HUES6 (cell line): ENCODE measurements around the gene STYX.

Source experiments
- H3K27ac ChIP-seq: 2 replicates; pipeline ENCODE4 v1.7.0; 2013; ENCODE audit warnings: low read depth, mild to moderate bottlenecking, low read length, inconsistent platforms
- H3K27me3 ChIP-seq: 2 replicates; pipeline ENCODE4 v1.6.1; 2013; ENCODE audit warnings: low read length; ENCODE audit not compliant: control insufficient read depth, insufficient read depth
- H3K36me3 ChIP-seq: 2 replicates; pipeline ENCODE4 v1.6.1; 2013; ENCODE audit warnings: low read length; ENCODE audit not compliant: control insufficient read depth, insufficient read depth
- H3K4me1 ChIP-seq: 2 replicates; pipeline ENCODE4 v1.6.1; 2013; ENCODE audit warnings: low read length; ENCODE audit not compliant: control insufficient read depth, insufficient read depth
- H3K4me3 ChIP-seq: 2 replicates; pipeline ENCODE4 v1.5.1; 2013; ENCODE audit warnings: low read depth, low read length
- H3K9ac ChIP-seq: one replicate; pipeline ENCODE4 v1.6.1; 2013; ENCODE audit warnings: mild to moderate bottlenecking, low read length
- H3K9me3 ChIP-seq: 2 replicates; pipeline ENCODE4 v1.6.1; 2013; ENCODE audit warnings: low read depth, low read length; ENCODE audit not compliant: control insufficient read depth, insufficient read depth

STYX gene

DNA sequence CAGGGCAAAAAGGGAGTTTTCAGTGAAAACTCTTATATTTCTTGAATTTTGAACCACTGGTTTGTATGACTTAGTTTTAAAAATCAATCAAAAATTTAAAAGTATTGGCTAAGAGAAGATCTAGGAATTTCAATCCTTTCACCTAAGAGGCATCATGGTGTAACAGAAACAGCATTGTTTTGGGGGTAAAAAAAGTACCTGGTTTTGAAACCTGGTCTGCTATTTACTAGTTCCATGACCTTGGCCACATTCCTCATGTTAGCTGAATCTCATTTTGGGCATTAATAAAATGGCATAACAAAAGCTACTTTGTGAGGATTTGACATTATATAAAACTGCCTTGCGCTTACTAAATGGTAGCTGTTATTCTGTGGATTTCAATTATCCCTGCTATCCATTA lies 78.1 kb downstream of the STYX start:
- H3K9ac ChIP-seq = no peak overlapping the region
- H3K27me3 ChIP-seq = no peaks in the 10 kb centered on the region
- H3K4me3 ChIP-seq = no peak overlapping the region
- no peaks in the 10 kb centered on the region for H3K36me3 ChIP-seq
- H3K4me1 ChIP-seq = no peaks in the 10 kb centered on the region
- no peaks in the 10 kb centered on the region for H3K9me3 ChIP-seq
- no peak overlapping the region for H3K27ac ChIP-seq

- H3K36me3 ChIP-seq = no peaks in the 10 kb centered on the region
- no peak overlapping the region for H3K27ac ChIP-seq
- H3K9me3 ChIP-seq = no peaks in the 10 kb centered on the region
- H3K4me3 ChIP-seq = no peak overlapping the region
- H3K9ac ChIP-seq = no peak overlapping the region
- H3K4me1 ChIP-seq = no peaks in the 10 kb centered on the region
- H3K27me3 ChIP-seq = no peaks in the 10 kb centered on the region
Observed at GRCh38 chr14:52821805-52822250, 91.9 kb downstream of the STYX start.

GRCh38 chr14:52824462-52824861 lies 94.5 kb downstream of the STYX start:
- Histone ChIP-seq H3K36me3 (no peaks in the 10 kb centered on the region), H3K27me3 (no peaks in the 10 kb centered on the region), H3K27ac (no peak overlapping the region), H3K4me3 (no peak overlapping the region), H3K9me3 (no peaks in the 10 kb centered on the region), H3K4me1 (peaks cover 11% of the 10 kb centered on the region), H3K9ac (no peak overlapping the region)
